GM10248 (cell line): ENCODE results near the gene RNF41.

Source experiments
- CTCF ChIA-PET: fragments of 300-600 bp; sonication (Branson Sonifier 250); formaldehyde crosslinking; extraction: SDS; loops from one replicate; lab custom pipeline; 2021; ENCODE audit warnings: antibody characterized with exemption; lab: Yijun Ruan, JAX
- POLR2A ChIA-PET: fragments of 350-650 bp; sonication (Branson Sonifier 250); formaldehyde crosslinking; extraction: SDS; loops from one replicate; lab custom pipeline; 2020; ENCODE audit warnings: antibody characterized with exemption; lab: Yijun Ruan, JAX
- DNase-seq: peaks from one replicate; pipeline ENCODE4 v3.0.0; 2012; ENCODE audit errors: extremely low spot score
- CTCF ChIP-seq: IDR thresholded peaks from 2 replicates; pipeline ENCODE4 v1.5.1; 2012; ENCODE audit warnings: mild to moderate bottlenecking, low read depth; ENCODE audit errors: extremely low read depth, missing control alignments, control extremely low read depth

RNF41 gene

GRCh38 chr12:56162468-56163290, 59.0 kb downstream of the RNF41 start:
- DNase-seq, result no peak

GRCh38 chr12:56161690-56162351, 59.9 kb downstream of the RNF41 start:
- ChIA-PET CTCF (interaction anchor here (0.8 to 7.0 kb wide), 12 partner anchors 13 to 96 kb away, joined by 3 to 47 read pairs (median 6); partner anchors contain the start of genes ANKRD52, ESYT1, RNF41 and SMARCC2), POLR2A (interaction anchor here (0.5 to 2.9 kb wide), 12 partner anchors 8 to 555 kb away, joined by 3 to 15 read pairs (median 4); partner anchors contain the start of genes ESYT1, PA2G4 and SMARCC2)
- no peak for DNase-seq
- no peak for TF ChIP-seq CTCF

More at GRCh38 chr12:56162468-56163290, 59.0 kb downstream of the RNF41 start:
- POLR2A ChIA-PET, result interaction anchor here (0.6 to 2.9 kb wide), 13 partner anchors 10 to 459 kb away, joined by 3 to 15 read pairs (median 4); partner anchors contain the start of genes ESYT1, PA2G4 and RPL41
- CTCF ChIA-PET, result interaction anchor here (1.0 to 7.0 kb wide), 11 partner anchors 12 to 96 kb away, joined by 3 to 47 read pairs (median 6); partner anchors contain the start of genes ANKRD52, ESYT1, RNF41 and SMARCC2
- no peak for TF ChIP-seq CTCF

- ChIA-PET CTCF (interaction anchor here (0.8 to 7.0 kb wide), 10 partner anchors 12 to 97 kb away, joined by 3 to 47 read pairs (median 6); partner anchors contain the start of genes ANKRD52, ESYT1, RNF41 and SMARCC2), POLR2A (interaction anchor here (0.5 to 2.9 kb wide), 11 partner anchors 9 to 556 kb away, joined by 3 to 15 read pairs (median 4); partner anchors contain the start of genes ESYT1, PA2G4, RPL41 and SMARCC2)
- DNase-seq, result no peak
- no peak for TF ChIP-seq CTCF
Observed at GRCh38 chr12:56160894-56161689, 60.6 kb downstream of the RNF41 start.

GRCh38 chr12:56160193-56160763, 61.4 kb downstream of the RNF41 start:
- no peak for TF ChIP-seq CTCF
- POLR2A ChIA-PET, result interaction anchor here (1.0 to 1.8 kb wide), 3 partner anchors 28 to 44 kb away, joined by 3 to 9 read pairs (median 8); partner anchors contain the start of genes RPL41 and SMARCC2
- DNase-seq, result no peak
- CTCF ChIA-PET, result interaction anchor here (1.0 to 7.0 kb wide), 7 partner anchors 11 to 35 kb away, joined by 3 to 47 read pairs (median 6); partner anchors contain the start of genes ESYT1 and SMARCC2

GRCh38 chr12:56159482-56160192, 62.1 kb downstream of the RNF41 start:
- CTCF ChIA-PET, result interaction anchor here (1.0 to 7.0 kb wide), 11 partner anchors 12 to 201 kb away, joined by 3 to 47 read pairs (median 7); partner anchors contain the start of genes ESYT1, SMARCC2, STAT2 and ZC3H10
- DNase-seq, result no peak
- POLR2A ChIA-PET, result interaction anchor here (0.5 to 1.4 kb wide), 2 partner anchors 7 to 29 kb away, joined by 6 to 8 read pairs; partner anchors contain the start of gene SMARCC2
- TF ChIP-seq CTCF, result no peak
